ENCODE measurements around the gene CCNF. TPM values are rescaled to one million over a fixed set of nuclear protein-coding genes. Genes with fewer than 3 reads are reported as not detected.
A peak's percentile ranks its signal among the peaks of the same experiment; 100 is the strongest.

CCNF gene
- total RNA-seq, 1 experiment from 2014 or later, result 52.4 TPM

GRCh38 chr16:2469399-2470233, 40.4 kb downstream of the CCNF start:
- no peaks in the 10 kb centered on the region for H3K36me3 ChIP-seq (ENCODE audit: control insufficient read depth, insufficient read depth, low read length)
- ChIA-PET CTCF (interaction anchor here (1.2 to 1.7 kb wide), 2 partner anchors 32 to 54 kb away, joined by 3 to 14 read pairs; no protein-coding TSS in a partner anchor), POLR2A (interaction anchor here (1.7 kb wide), 1 partner anchor 10 kb away, joined by 8 read pairs; the partner anchor contains the start of gene TEDC2)
- H3K4me1 ChIP-seq, result peaks cover 36% of the 10 kb centered on the region
- no peak overlapping the region for H3K27ac Mint-ChIP-seq (ENCODE audit: unreplicated experiment)
- H3K4me3 ChIP-seq (ENCODE audit: low read depth, low read length), result no peak overlapping the region
- H3K27me3 ChIP-seq (replicated peaks; ENCODE audit: control insufficient read depth, insufficient read depth, low read length), result no peaks in the 10 kb centered on the region
- H3K4me3 Mint-ChIP-seq (ENCODE audit: unreplicated experiment), result peak overlapping the region; percentile 48
- no peak for TF ChIP-seq CTCF (IDR thresholded peaks at IDR 0.05; ENCODE audit: insufficient read depth in 1 of 2, low read depth in 1 of 2, low read length in 1 of 2, severe bottlenecking in 1 of 2, unreplicated experiment in 1 of 2)
- no peaks in the 10 kb centered on the region for H3K27me3 Mint-ChIP-seq (ENCODE audit: insufficient read depth, unreplicated experiment)
- H3K9me3 ChIP-seq, result no peaks in the 10 kb centered on the region
- intact Hi-C loops (cut with micrococcal nuclease; ENCODE audit: unreplicated experiment), result no loop called here
- BruUV-seq (replicated peaks), result no TSS peak
- peaks cover 4% of the 10 kb centered on the region for H3K36me3 Mint-ChIP-seq (ENCODE audit: insufficient read depth, unreplicated experiment)
- DNase-seq, result no peak
- peaks cover 11% of the 10 kb centered on the region for H3K4me1 Mint-ChIP-seq (ENCODE audit: low read depth, unreplicated experiment)
- H3K9me3 Mint-ChIP-seq (ENCODE audit: unreplicated experiment), result no peaks in the 10 kb centered on the region

DNA sequence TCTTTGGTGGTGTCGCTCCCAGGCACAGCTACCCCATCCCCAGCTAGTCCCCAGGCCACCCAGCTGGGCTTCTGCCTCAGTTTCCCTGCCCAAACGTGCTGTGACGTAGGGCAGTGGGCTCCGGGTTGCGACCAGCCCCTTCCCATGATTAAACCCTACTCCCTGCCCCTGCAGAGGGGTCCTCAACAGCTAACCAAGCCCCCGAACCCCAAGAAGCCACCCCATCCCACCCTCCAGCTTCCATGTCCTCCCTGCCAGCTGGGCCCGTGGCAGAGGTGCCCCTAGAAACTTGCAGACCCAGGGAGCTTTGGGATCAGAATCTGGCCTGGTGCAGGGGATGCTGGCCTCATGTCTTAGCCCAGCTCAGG, 41.0 kb downstream of the CCNF start:
- Mint-ChIP-seq H3K4me3 (ENCODE audit: unreplicated experiment) (peak overlapping the region; percentile 48), H3K27ac (ENCODE audit: unreplicated experiment) (no peak overlapping the region), H3K9me3 (ENCODE audit: unreplicated experiment) (no peaks in the 10 kb centered on the region), H3K36me3 (ENCODE audit: insufficient read depth, unreplicated experiment) (peaks cover 4% of the 10 kb centered on the region), H3K4me1 (ENCODE audit: low read depth, unreplicated experiment) (peaks cover 11% of the 10 kb centered on the region), H3K27me3 (ENCODE audit: insufficient read depth, unreplicated experiment) (no peaks in the 10 kb centered on the region)
- H3K4me1 ChIP-seq, result peaks cover 36% of the 10 kb centered on the region
- H3K4me3 ChIP-seq (ENCODE audit: low read depth, low read length), result no peak overlapping the region
- CTCF ChIA-PET, result interaction anchor here (0.7 kb wide), 1 partner anchor 18 kb away, joined by 3 read pairs; no protein-coding TSS in a partner anchor
- H3K27me3 ChIP-seq (replicated peaks; ENCODE audit: control insufficient read depth, insufficient read depth, low read length), result no peaks in the 10 kb centered on the region
- no TSS peak for BruUV-seq (replicated peaks)
- DNase-seq, result no peak
- no peaks in the 10 kb centered on the region for H3K9me3 ChIP-seq
- no peaks in the 10 kb centered on the region for H3K36me3 ChIP-seq (ENCODE audit: control insufficient read depth, insufficient read depth, low read length)
- POLR2A ChIA-PET, result no interaction called here
- intact Hi-C loops (cut with micrococcal nuclease; ENCODE audit: unreplicated experiment), result no loop called here
- TF ChIP-seq CTCF (IDR thresholded peaks at IDR 0.05; ENCODE audit: insufficient read depth in 1 of 2, low read depth in 1 of 2, low read length in 1 of 2, severe bottlenecking in 1 of 2, unreplicated experiment in 1 of 2), result no peak

DNA sequence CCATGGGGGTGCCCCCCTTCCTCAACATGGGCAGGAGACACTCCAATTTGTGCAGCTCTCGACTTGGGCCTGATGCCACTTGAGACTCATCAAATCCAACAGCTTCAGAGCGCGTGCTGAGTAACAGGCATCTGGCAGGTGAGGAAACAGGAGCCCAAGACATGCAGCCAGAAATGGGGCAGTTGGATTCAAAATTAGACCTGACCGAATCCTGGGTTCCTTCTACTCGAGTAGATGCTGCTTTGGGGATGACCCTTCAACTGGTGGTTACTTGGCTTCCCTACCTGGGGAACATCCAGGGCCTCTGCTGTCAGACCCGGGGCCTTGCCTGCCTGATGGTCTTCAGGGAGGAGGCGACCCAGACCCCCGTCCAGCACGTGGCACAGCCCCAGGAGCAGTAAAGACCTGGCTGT, 41.4 kb downstream of the CCNF start:
- BruUV-seq (replicated peaks), result no TSS peak
- Mint-ChIP-seq H3K4me3 (ENCODE audit: unreplicated experiment) (peak overlapping the region; percentile 24), H3K36me3 (ENCODE audit: insufficient read depth, unreplicated experiment) (peaks cover 6% of the 10 kb centered on the region), H3K27me3 (ENCODE audit: insufficient read depth, unreplicated experiment) (no peaks in the 10 kb centered on the region), H3K4me1 (ENCODE audit: low read depth, unreplicated experiment) (peaks cover 11% of the 10 kb centered on the region), H3K9me3 (ENCODE audit: unreplicated experiment) (no peaks in the 10 kb centered on the region), H3K27ac (ENCODE audit: unreplicated experiment) (no peak overlapping the region)
- no peaks in the 10 kb centered on the region for H3K9me3 ChIP-seq
- DNase-seq, result no peak
- H3K4me3 ChIP-seq (ENCODE audit: low read depth, low read length), result peak overlapping the region; percentile 14
- H3K4me1 ChIP-seq, result peaks cover 36% of the 10 kb centered on the region
- intact Hi-C loops (cut with micrococcal nuclease; ENCODE audit: unreplicated experiment), result no loop called here
- POLR2A ChIA-PET, result interaction anchor here (1.0 kb wide), 1 partner anchor 11 kb away, joined by 4 read pairs; the partner anchor contains the start of gene TEDC2
- CTCF ChIA-PET, result interaction anchor here (0.7 kb wide), 1 partner anchor 19 kb away, joined by 3 read pairs; no protein-coding TSS in a partner anchor
- no peaks in the 10 kb centered on the region for H3K27me3 ChIP-seq (replicated peaks; ENCODE audit: control insufficient read depth, insufficient read depth, low read length)
- H3K36me3 ChIP-seq (ENCODE audit: control insufficient read depth, insufficient read depth, low read length), result no peaks in the 10 kb centered on the region
- no peak for TF ChIP-seq CTCF (IDR thresholded peaks at IDR 0.05; ENCODE audit: insufficient read depth in 1 of 2, low read depth in 1 of 2, low read length in 1 of 2, severe bottlenecking in 1 of 2, unreplicated experiment in 1 of 2)
